ENCODE data around the gene PIGK.
"Not testable (repeated sequence)": the region's sequence is repeated elsewhere in the genome, so short reads cannot be mapped to it uniquely, and the experiment has no call there.

Gene PIGK

DNA sequence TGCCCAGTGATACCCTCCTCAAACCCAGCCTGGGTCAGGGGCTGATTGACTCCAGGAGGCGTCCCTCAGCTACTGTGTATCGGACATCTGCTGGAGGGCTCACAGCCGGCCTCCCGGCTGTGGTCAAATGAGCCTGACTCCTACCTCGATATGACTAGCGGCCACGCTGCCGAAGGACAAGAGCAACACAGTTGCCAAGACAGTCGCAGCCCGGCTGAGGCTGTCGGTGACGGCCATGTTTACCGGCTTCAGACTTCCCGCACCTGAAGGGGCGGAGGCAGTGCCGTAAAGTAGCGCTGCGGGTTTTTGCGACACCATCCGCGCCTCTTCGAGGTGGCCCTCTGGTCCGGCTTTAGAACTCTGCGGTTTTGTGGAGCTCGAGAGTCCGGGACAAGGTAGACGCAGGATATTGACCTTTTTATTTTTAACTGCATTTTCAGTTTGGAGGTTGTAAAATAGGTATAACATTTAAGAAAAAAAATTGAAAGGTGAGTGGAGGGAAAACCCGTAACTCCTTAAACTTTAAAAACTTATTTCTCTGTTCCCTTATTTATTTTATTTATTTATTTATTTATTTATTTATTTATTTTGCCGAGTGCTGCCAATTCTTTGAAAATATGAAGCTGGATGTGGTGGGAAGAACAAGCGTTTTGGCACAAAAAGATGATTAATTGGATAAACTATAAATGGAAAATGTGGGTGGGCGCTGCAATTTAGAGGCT is at the start of gene PIGK:
Gene PIGK (minus strand): TSS at position 265 of the 722 bp plus-strand sequence. CDS start 28 bp downstream, at position 237.
- peak; percentile 86 for DNase-seq

DNA sequence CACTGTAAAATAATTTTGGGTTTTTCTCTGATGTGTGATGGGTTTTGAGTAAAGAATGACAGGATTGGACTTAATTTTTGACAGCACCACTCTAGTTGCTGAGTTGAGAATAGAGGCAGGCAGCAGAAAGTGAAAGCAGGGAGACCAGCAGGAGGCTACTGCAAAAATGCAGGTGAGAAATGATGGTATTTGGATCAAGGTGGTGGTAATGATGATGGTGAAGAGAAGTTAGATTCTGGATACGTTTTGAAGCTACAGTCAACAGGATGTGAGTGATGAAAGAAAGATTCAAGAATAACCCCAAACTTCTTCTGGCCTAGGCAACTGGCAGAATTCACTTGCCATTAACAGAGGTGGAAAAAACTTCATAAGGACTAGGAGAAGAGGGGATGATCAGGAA is 47.8 kb upstream of the PIGK start:
- DNase-seq, result no peak

DNA sequence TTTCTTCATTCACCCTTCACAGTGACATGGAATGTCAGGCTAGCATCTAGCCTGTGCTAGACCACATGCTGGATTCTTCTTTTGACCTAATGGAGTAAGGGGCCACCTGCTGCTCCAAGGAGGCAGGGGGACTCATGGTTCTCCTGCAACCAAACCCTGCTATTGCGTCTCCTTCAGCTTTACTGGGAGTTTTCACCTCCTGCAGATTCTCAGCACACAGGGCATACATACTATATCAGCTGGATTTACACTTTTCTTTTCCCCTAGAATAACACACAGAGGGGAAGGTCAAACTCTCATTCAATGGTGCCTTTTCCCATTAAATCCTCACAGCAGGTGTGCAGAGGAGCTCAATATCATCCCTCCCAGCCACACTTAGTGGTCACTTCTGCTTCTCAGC is 46.0 kb upstream of the PIGK start:
- DNase-seq, result no peak

DNA sequence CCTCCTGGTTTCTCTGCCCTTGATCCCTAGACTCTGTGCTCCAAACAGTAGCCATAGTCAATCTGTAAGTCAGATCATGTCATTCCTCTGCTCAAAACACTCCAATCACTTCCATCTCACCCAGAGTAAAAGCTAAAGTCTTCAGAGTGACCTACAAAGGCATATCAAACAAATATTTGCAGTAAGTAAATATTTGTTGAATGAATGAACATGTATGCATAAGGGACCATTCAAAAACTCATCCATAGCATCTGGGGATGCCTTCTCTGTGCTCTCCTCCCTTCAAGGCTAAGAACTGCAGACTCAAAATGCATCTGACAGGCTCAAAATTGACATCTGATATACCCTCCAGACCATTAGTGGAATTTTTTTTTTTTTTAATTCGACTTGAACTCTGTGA is 44.5 kb upstream of the PIGK start:
- no peak for DNase-seq

DNA sequence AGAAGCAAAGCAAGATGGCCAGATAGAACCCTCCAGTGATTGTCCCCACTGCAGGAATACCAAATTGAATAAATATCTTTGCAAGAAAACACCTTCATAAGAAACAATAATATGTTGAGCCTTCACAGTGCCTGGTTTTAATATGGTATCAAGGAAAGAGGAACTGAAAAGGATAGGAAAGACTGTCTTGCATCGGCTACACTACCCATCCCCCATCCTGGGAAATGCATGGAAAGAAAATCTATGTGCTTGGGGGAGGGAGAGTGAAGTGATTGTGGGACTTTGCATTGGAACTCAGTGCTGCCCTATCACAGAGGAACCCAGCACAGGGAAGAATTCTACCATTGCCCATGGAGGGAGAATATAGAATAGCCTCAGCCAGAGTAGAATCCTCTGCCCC is 34.0 kb upstream of the PIGK start:
- no peak for DNase-seq

DNA sequence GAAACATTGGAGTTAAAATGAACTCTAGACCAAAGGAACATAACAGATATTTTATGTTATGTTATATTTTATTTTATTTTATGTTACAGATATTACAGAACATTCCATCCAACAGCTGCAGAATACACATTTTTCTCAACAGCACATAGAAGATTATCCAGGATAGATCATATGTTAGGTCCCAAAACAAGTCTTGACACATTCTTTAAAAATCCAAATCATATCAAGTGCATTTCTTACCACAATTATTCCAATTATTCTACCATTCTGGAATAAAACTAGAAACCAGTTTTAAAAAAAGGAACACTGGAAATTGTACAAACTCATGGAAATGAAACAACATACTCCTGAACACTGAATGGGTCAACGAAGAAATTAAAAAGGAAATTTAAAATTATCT is 30.9 kb upstream of the PIGK start:
- DNase-seq, result no peak

DNA sequence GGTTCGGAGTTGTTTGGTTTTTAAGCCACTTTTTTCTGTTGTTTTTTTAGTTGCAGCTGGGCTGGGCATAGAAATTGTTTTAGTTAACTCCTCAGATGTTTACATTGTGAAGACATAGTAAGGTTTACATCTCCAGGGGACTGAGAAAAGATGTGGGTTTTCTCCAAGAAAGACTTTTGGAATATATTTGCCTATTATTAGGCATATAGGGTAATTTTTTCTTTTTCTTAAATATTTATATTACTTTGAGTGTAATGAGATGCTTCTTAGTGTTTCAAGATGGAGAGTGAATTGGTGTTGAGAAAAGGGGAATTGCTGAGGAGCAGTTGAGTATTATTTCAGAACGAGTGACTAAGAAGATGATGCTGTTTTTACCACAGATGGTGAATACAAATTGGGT is 26.6 kb upstream of the PIGK start:
- no peak for DNase-seq

DNA sequence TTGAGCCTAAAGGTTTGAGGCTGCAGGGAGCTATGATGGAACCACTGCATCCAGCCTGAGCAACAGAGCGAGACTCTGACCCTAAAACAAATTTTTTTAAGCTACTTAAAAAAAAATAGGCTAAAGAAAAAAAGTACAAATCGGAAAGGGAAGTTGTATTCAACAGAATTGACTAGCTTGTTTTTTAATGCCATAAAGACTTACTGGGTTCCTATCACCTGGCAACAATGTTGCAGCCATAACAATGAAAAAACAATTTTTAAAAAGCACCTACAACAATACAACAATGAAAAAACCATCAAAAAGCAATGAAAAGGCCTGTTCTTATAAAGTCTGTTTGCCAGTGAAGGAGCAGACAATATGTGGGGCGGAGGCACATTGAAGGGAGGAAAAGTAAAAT is 20.1 kb upstream of the PIGK start:
- no peak for DNase-seq

DNA sequence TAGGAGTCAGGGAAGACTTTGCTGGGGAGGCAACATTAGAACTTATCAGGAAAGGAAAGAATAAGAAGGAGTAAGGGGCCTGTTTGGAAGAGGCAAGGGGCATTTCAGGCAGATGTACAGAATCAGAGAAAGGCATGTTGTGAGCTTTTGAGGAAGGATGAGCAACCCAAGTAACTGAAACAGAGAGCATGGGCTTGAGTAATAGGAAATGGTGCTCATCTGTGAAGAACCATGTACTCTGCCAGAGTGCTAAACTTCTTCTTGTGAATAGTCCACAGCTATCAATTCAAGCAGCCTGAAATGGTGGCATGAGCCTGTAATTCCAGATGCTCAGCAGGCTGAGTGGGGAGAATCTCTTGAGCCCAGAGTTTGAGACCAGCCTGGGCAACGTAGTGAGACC is 19.2 kb upstream of the PIGK start:
- DNase-seq, result no peak

DNA sequence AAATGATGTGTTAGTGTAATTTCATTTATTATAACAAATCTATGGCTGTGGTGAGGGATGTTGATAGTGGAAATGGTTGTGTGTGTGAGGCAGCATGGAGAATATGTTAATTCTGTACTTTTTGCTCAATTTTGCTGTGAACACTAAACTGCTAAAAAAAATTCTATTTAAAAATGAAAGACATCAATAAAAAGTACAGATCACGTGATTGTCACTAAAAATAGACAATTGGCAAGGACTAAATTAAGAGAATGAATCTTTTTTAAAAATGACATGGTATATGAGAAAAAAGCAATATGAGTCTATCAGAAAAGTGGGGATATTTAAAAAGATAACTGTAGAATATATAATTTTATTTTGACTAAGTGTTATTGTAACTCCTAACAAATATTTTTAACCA is 15.7 kb upstream of the PIGK start:
- DNase-seq, result no peak

DNA sequence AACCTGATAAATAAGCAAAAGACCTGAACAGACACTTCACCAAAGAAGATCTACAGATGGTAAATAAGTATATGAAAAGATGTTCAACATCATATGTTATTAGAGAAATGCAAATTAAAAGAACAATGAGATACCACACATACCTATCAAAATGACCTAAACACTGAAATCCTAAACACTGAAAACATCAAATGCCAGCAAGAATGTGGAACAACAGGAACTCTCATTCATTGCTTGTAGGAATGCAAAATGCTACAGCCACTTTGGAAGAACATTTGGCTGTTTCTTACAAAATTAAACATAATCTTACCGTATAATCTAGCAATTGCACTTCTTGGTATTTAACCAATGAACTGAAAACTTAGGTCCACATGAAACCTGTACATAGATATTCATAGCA is 14.9 kb upstream of the PIGK start:
- no peak for DNase-seq

DNA sequence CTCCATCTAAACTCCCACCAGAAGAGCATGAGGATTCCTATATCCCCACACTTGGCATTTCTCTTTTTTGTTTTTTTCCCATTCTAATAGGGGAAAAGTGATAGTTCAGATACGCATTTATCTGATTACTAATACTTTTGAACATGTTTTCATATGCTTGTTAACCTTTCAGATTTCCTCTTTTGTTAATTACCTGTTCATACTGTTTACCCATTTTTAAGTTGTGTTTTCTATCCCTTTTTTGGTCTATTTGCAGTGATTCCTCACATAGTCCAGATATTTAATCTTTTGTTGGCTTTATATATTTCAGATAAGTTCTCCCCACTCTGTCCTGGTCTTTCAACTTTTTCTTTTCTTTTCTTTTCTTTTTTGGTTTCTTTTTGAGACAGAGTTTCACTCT is 13.6 kb upstream of the PIGK start:
- DNase-seq, result no peak

DNA sequence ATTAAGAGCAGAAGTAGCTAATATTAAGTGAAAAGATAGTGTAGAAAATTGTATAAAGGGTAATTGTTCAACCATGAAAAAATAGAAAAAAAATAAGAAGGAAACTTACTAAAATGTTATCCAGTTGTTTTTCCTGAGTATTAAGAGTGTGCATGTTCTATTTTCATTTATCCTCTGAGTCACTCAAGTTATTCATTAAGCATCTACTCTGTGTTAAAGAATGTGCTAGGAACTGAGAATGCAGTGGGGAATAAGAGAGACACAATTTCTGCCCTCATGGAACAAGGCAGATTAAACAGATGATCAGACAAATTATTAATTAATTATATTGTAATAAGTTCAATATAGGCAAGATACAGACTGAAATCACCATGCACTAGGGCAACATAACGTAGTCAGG is 10.8 kb upstream of the PIGK start:
- DNase-seq, result no peak

DNA sequence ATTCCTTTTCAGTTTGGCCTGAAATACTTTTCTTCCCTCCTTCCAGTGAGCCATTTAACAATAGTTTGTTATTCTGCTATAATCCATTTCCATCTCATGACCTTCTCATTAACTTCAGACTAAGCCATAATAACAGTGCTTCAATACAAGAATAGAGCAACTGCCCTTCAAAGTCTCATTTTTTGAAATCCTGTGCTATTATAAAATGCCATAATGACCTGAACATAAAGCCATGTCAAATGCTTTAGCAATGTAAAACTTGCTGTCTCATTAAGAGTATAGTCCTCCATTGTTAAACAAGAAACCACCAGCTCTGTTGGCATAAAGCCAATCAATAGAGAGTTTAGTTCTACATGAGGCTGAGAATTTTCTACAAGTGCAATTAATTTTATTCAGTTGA is 9.6 kb upstream of the PIGK start:
- DNase-seq, result no peak

DNA sequence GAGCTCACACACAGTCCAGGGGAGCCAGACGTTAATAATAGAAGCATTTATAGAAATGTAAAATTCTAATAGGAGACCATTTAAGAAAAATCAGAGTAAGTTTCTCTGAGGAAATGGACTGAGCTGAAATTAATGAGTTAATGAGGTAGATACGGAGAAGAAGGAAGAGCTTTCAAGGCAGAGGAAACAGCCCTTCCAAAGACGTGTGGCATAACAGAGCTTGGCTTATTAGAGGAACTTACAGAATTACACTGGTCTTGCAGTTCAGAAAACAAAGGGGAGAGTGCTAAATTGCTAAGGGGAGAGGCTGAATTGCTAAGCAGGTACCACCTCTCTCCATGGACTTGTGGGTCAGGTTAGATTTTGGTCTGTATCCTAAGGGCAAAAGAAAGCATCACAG is 8.2 kb upstream of the PIGK start:
- DNase-seq, result no peak

DNA sequence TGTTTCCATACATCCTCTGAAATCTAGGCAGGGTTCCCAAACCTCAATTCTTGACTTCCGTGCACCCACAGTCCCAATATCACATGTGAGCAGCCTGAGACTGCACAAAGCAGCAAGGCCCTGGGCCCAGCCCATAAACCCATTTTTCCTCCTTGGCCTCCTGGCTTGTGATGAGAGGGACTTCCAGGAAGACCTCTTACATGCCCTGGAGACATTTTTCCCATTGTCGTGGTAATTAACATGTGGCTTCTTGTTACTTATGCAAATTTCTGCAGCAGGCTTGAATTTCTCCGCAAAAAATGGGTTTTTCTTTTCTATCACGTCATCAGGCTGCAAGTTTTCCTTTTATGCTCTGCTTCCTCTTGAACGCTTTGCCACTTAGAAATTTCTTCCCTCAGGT is 3.3 kb upstream of the PIGK start:
- DNase-seq, result no peak

DNA sequence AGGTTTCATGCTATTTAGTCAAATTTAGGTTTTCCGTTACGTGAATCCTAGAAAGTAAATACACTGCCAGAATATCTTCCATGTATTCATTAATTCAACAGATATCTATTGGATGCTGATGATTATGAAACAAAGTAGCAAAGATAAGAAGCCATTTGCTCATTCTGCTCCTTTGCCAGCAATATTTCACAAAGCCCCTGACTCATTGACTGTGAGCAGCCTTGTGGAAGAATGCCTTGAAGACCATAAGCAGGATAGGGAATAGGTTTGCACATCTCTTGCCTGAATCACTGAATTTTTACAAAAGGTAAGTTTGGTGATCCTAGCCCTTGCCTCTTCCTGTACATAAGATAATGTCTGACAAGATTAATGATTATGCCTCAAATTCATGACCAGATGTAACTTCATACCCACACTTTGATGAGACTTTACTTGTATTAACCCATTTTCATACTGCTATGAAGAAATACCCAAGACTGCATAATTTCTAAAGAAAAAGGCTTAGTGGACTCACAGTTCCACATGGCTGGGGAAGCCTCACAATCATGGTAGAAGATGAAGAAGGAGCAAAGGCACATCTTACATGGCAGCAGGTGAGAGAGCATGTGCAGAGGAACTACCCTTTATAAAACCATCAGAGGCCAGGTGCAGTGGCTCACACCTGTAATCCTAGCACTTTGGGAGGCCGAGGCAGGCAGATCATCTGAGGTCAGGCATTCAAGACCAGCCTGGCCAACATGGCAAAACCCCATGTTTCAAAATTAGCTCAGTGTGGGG is 1.6 kb upstream of the PIGK start:
- DNase-seq, result no peak

DNA sequence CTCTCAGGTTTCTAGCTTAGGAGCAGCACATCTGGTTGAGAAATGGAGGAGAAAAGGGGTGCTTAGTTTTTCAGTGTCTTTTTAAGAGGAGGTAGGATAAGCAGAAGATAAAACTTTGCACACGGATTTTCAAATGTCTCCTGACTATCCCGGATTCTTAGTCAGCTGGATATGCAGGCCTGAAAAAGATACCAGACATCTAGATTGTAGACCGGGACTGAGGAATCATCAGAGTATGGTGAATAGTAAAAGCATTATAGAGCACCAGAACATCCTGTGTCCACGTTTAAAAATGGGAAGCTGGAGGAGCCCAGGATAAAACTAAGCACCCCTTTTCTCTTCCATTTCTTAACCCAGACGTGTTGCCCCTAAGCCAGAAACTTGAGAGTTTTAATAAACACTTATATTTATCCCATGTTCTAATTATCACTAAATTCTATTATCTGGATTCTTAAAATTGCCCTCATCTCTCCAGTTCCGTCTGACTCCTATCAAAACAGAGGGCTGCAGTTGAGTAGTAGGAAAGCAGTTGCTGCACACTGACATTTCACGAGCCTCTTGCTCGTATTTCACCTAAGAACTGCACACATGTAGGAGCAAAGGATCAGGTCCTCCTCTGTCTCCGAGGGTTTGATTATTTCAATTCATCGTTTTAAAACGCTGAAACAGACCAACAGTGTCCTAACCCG is 609 bp downstream of the PIGK start:
- no peak for DNase-seq

DNA sequence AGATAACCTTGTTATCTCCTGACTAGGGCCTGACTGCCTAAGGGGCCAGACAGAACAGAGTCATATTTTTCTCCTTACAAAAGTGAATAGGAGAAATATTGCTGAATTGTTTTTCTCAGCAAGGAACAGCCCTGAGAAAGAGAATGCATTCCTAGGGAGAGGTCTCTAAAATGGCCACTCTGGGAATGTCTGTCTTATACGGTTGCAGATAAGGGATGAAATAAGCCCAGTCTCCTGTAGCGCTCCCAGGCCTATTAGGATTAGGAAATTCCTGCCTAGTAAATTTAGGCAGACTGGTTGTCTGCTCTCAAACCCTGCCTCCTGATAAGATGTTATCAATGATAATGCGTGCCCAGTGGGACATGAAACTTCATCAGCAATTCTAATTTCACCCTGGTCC is 15.2 kb downstream of the PIGK start:
- DNase-seq, result not testable (repeated sequence)

DNA sequence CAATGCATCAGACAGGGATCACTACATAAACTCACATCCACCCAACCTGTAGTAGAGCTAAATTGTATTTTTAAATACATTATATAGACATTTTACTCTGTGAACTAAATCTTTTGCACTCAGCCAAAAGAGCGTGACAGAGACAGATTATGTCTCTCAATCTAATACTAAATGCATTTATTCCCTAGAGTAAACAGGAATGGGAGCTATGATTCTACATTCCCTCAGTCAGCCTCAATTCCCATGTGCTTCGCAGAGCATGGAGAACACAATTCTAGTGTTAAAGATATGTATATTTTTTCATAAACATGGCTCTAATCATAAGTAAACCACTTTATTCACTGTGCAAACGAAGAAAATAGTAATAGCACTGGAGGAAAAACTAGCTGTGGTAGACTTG is 16.5 kb downstream of the PIGK start:
- DNase-seq, result no peak

DNA sequence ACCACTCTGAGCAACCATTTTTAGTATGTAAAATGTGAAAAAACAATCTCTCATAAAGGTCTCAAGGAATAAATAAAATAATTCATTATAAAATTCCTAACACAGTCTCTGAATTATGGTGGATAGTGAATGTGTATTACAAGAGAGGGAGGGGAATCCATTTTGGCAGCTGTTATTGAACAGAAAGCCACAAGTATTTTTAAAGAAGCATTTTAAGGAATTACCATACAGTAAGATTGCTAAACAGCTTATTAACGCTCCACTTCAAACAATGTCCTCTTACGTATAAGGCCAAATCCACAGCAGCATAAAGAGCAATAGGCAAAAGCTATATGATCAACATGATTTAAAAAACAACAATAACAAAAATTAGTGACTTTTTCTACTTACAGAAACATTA is 18.4 kb downstream of the PIGK start:
- DNase-seq, result no peak

DNA sequence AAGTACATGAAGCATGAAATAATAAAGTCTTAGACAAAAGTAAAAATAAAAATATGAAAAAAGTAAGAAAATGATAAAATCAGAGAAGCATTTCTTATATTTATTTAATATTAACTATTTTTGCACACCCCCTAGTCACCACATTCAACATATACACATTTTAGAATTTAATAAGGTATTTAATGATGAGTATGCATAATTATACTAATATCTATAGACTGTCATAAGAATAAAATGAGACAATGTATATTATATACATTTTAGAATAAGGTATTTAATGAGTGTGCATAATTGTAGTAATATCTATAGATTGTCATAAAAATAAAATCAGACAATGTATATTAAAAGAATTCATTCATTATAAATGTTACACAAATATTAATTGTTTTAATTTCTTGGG is 18.9 kb downstream of the PIGK start:
- no peak for DNase-seq

DNA sequence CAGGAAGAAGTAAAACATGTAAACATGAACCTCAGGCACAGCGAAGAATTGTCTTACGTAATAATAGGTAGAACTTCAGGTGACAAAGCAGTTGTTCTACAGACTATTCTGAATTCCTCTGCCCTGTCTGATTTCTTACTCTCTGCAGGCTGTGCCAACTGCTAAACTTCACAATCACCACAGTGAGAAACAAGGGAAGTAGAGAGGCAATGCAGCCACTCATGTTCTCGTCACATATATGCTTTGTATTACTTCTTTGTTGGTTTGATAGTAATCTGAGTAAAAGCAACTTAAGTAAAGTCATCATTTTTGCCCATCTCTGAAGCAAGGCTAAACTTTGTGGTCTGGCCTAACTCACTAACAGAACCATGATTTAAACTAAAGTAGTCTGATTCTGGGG is 21.9 kb downstream of the PIGK start:
- DNase-seq, result no peak

DNA sequence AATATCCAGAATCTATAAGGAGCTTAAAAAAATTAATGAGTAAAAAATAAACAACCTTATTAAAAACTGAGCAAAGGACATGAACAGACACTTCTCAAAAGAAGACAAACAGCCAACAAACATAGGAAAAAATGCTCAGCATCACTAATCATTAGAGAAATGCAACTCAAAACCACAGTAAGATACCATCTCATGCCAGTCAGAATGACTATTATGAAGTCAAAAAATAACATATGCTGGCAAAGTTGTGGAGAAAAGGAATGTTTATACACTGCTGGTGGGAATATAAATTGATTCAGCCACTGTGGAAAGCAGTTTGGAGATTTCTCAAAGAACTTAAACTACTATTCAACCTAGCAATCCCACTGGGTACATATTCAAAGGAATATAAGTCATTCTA is 25.3 kb downstream of the PIGK start:
- no peak for DNase-seq
